Urothelium cell line (cell line): ENCODE measurements around the gene FAM181B.

Experiments used
- DNase-seq: peaks from one replicate; pipeline ENCODE4 v3.0.0; 2011; ENCODE audit warnings: low spot score, mixed read lengths
- FAIRE-seq: peaks from 2 replicates; lab custom pipeline; 2011; peaks lifted over from hg19 to GRCh38; lab: Jason Lieb, UNC

Gene FAM181B

GRCh38 chr11:82733444-82734119 lies at the start of gene FAM181B:
FAM181B (minus strand) TSS chr11:82733864; CDS start chr11:82733729, 135 bp downstream.
- FAIRE-seq (peak; percentile 73), DNase-seq (peak; percentile 77)

- FAIRE-seq: no peak
- no peak for DNase-seq
These were observed 49.2 kb upstream of the FAM181B start for GRCh38 chr11:82782825-82783374.

GRCh38 chr11:82778776-82779175 lies 45.1 kb upstream of the FAM181B start:
- FAIRE-seq: no peak
- no peak for DNase-seq

GRCh38 chr11:82776377-82776776 lies 42.7 kb upstream of the FAM181B start:
- DNase-seq: no peak
- no peak for FAIRE-seq

GRCh38 chr11:82775736-82776346 lies 42.2 kb upstream of the FAM181B start:
- FAIRE-seq: peak; percentile 35
- peak; percentile 58 for DNase-seq

GRCh38 chr11:82775218-82775617 lies 41.6 kb upstream of the FAM181B start:
- DNase-seq (no peak), FAIRE-seq (no peak)

GRCh38 chr11:82771781-82772180 lies 38.1 kb upstream of the FAM181B start:
- no peak for FAIRE-seq

GRCh38 chr11:82767123-82767522 lies 33.5 kb upstream of the FAM181B start:
- no peak for DNase-seq
- no peak for FAIRE-seq

More at GRCh38 chr11:82771781-82772180, 38.1 kb upstream of the FAM181B start:
- no peak for DNase-seq

GRCh38 chr11:82765466-82766034 lies 31.9 kb upstream of the FAM181B start:
- no peak for FAIRE-seq
- no peak for DNase-seq

- no peak for FAIRE-seq
These were observed 29.5 kb upstream of the FAM181B start for GRCh38 chr11:82763167-82763566.

GRCh38 chr11:82759649-82760048 lies 26.0 kb upstream of the FAM181B start:
- FAIRE-seq (no peak), DNase-seq (no peak)

More at GRCh38 chr11:82763167-82763566, 29.5 kb upstream of the FAM181B start:
- no peak for DNase-seq

- DNase-seq: no peak
- FAIRE-seq: no peak
These were observed 24.1 kb upstream of the FAM181B start for GRCh38 chr11:82757660-82758357.

- no peak for FAIRE-seq
These were observed 23.3 kb upstream of the FAM181B start for GRCh38 chr11:82756765-82757639.

GRCh38 chr11:82754410-82754809 lies 20.7 kb upstream of the FAM181B start:
- DNase-seq: no peak
- FAIRE-seq: no peak

More at GRCh38 chr11:82756765-82757639, 23.3 kb upstream of the FAM181B start:
- no peak for DNase-seq

- FAIRE-seq (no peak), DNase-seq (no peak)
These were observed 20.3 kb upstream of the FAM181B start for GRCh38 chr11:82753921-82754320.

- DNase-seq (no peak), FAIRE-seq (no peak)
These were observed 19.1 kb upstream of the FAM181B start for GRCh38 chr11:82752801-82753200.

- no peak for FAIRE-seq
- DNase-seq: no peak
These were observed 17.0 kb upstream of the FAM181B start for GRCh38 chr11:82750643-82751139.

GRCh38 chr11:82747471-82747870 lies 13.8 kb upstream of the FAM181B start:
- no peak for DNase-seq
- FAIRE-seq: no peak

- FAIRE-seq: no peak
- no peak for DNase-seq
These were observed 4.4 kb upstream of the FAM181B start for GRCh38 chr11:82738091-82738490.

- FAIRE-seq: no peak
- no peak for DNase-seq
These were observed 436 bp upstream of the FAM181B start for GRCh38 chr11:82734120-82734479.
